K562 (cell line): ENCODE measurements around the gene SCYL3. TPM values are rescaled to one million over a fixed set of nuclear protein-coding genes. Genes with fewer than 3 reads are reported as not detected.

Experiments used
- ATAC-seq: fragments of 200-7000 bp; cut with Tn5 transposase; 3 replicates; pipeline ENCODE4 v1.9.1; 2020; ENCODE audit warnings: moderate library complexity
- BruUV-seq: library from RNA; stranded (reverse); fragments of 400-500 nt; replicated peaks from 2 replicates; lab custom pipeline; 2021; lab: Mats Ljungman, UMichigan
- CTCF ChIA-PET: fragments of 300-600 bp; formaldehyde crosslinking; extraction: SDS; loops from one replicate; lab custom pipeline; 2021; ENCODE audit warnings: low intra/inter-chr PET ratio; lab: Yijun Ruan, JAX
- POLR2A ChIA-PET: fragments of 300-600, 350-650 bp; sonication (Branson Sonifier 250); formaldehyde crosslinking; extraction: SDS; loops from one replicate; lab custom pipeline; 2021; ENCODE audit warnings: antibody characterized with exemption, inconsistent platforms; lab: Yijun Ruan, JAX
- DNase-seq, 4 experiments: peaks; one replicate each; pipeline versions ENCODE4 v3.0.0 to v3.0.0-alpha.2; 2011 to 2018; ENCODE audit warnings: low spot score in 3 of 4, mixed read lengths in 3 of 4; ENCODE audit errors: extremely low read depth in 1 of 4
- FAIRE-seq: peaks from 2 replicates; lab custom pipeline; 2011; peaks lifted over from hg19 to GRCh38; lab: Jason Lieb, UNC
- H2AFZ ChIP-seq: 2 replicates; pipeline ENCODE4 v1.6.0; 2011; ENCODE audit warnings: low read depth, low read length, control low read depth, inconsistent platforms
- H3K27ac ChIP-seq: fragments of 200-600 bp; 3 replicates; pipeline ENCODE4 v1.8.0; 2011; ENCODE audit warnings: low read depth, mild to moderate bottlenecking, control low read depth, inconsistent platforms, low read length, moderate library complexity, mixed read lengths; ENCODE audit errors: extremely low read depth
- H3K27me3 ChIP-seq, 2 experiments: fragments of 300-600 bp in 1 of 2; 2 replicates in 1 of 2; 3 replicates in 1 of 2; pipeline versions ENCODE4 v1.6.0 to v1.8.0; 2011; ENCODE audit warnings: inconsistent platforms in 2 of 2, low read length in 2 of 2, mild to moderate bottlenecking in 1 of 2, mixed read lengths in 1 of 2, moderate library complexity in 1 of 2; ENCODE audit not compliant: control insufficient read depth in 2 of 2, insufficient read depth in 2 of 2
- H3K36me3 ChIP-seq: fragments of 300-600 bp; 3 replicates; pipeline ENCODE4 v1.8.0; 2011; ENCODE audit warnings: mild to moderate bottlenecking, low read length, inconsistent platforms; ENCODE audit not compliant: control insufficient read depth, insufficient read depth
- H3K4me1 ChIP-seq, 2 experiments: fragments of 200-600 bp in 1 of 2; replicated peaks in 1 of 2; 2 replicates in 1 of 2; 3 replicates in 1 of 2; pipeline versions ENCODE4 v1.5.1 to v1.8.0; 2011; ENCODE audit warnings: inconsistent platforms in 2 of 2, low read length in 2 of 2, mild to moderate bottlenecking in 1 of 2, mixed read lengths in 1 of 2, moderate library complexity in 1 of 2; ENCODE audit not compliant: control insufficient read depth in 2 of 2, insufficient read depth in 2 of 2
- H3K4me2 ChIP-seq: 2 replicates; pipeline ENCODE4 v1.6.1; 2011; ENCODE audit warnings: low read length, control low read depth, inconsistent platforms, mixed read lengths; ENCODE audit not compliant: insufficient read depth
- H3K4me3 ChIP-seq: fragments of 200-600 bp; sonication (generic), shearing (Covaris generic); 2 replicates; pipeline ENCODE4 v1.5.1; 2016; ENCODE audit warnings: control low read depth, inconsistent platforms
- H3K79me2 ChIP-seq: fragments of 200-600 bp; 3 replicates; pipeline ENCODE4 v1.8.0; 2011; ENCODE audit warnings: low read length, inconsistent platforms; ENCODE audit not compliant: control insufficient read depth, insufficient read depth
- H3K9ac ChIP-seq, 2 experiments: 2 replicates each; pipeline versions ENCODE4 v1.6.0 to v1.6.1; 2011; ENCODE audit warnings: low read depth in 2 of 2, low read length in 2 of 2, control low read depth in 1 of 2, inconsistent platforms in 1 of 2, mild to moderate bottlenecking in 1 of 2, mixed read lengths in 1 of 2; ENCODE audit not compliant: insufficient read depth in 1 of 2
- H3K9me1 ChIP-seq: one replicate; pipeline ENCODE4 v1.6.0; 2011; ENCODE audit warnings: inconsistent platforms, mild to moderate bottlenecking, low read length, moderate library complexity; ENCODE audit not compliant: control insufficient read depth, insufficient read depth
- H3K9me3 ChIP-seq: replicated peaks from 2 replicates; pipeline ENCODE4 v1.5.1; 2011; ENCODE audit warnings: low read depth, low read length, inconsistent platforms; ENCODE audit not compliant: control insufficient read depth, insufficient read depth
- H4K20me1 ChIP-seq: replicated peaks from 2 replicates; pipeline ENCODE4 v1.6.1; 2011; ENCODE audit warnings: low read length, inconsistent platforms, mixed read lengths; ENCODE audit not compliant: control insufficient read depth, insufficient read depth
- IRF2 ChIP-seq: sonication (generic); formaldehyde crosslinking; IDR thresholded peaks from 2 replicates; pipeline ENCODE4 v1.8.1; 2022; ENCODE audit warnings: mild to moderate bottlenecking, missing genetic modification reagents
- NFIX ChIP-seq: fragments of 250-450 bp; sonication (Bioruptor Pico); IDR thresholded peaks from 2 replicates; pipeline ENCODE4 v1.4.0; 2020; ENCODE audit warnings: low read depth, mild to moderate bottlenecking, moderate library complexity
- NR2F6 ChIP-seq: fragments of 450-650 bp; formaldehyde crosslinking; IDR thresholded peaks from 2 replicates; pipeline ENCODE4 v1.4.0; 2020; ENCODE audit warnings: mild to moderate bottlenecking
- SLC30A9 ChIP-seq: fragments of 250-450 bp; sonication (Bioruptor Pico); IDR thresholded peaks from 2 replicates; pipeline ENCODE4 v1.8.0; 2022; ENCODE audit warnings: mild to moderate bottlenecking, moderate library complexity
- ZNF277 ChIP-seq: fragments of 250-450 bp; sonication (Bioruptor Pico); IDR thresholded peaks from 2 replicates; pipeline ENCODE4 v1.8.0; 2022; ENCODE audit warnings: inconsistent platforms, mild to moderate bottlenecking, moderate library complexity, borderline replicate concordance
- ZNF449 ChIP-seq: fragments of 250-450 bp; sonication (Bioruptor Pico); IDR thresholded peaks from 2 replicates; pipeline ENCODE4 v1.8.0; 2022; ENCODE audit warnings: moderate library complexity, mild to moderate bottlenecking, inconsistent platforms
- WGBS: fragments of 100-300 bp; shearing (Covaris generic); methylation state at CpG from one replicate; pipeline ENCODE4 v1.1.6; 2016; ENCODE audit warnings: low coverage, mixed read lengths; ENCODE audit not compliant: insufficient coverage; ENCODE audit errors: missing lambda C conversion rate; 5-methylcytosine and 5-hydroxymethylcytosine counted together
- in situ Hi-C: fragments of 300-500 bp; cut with MboI; formaldehyde crosslinking; loops from 4 replicates; pipeline ENCODE4 v1.15.0; 2018; ENCODE audit warnings: inconsistent platforms, mixed read lengths
- intact Hi-C: fragments of 100-400 bp; cut with micrococcal nuclease; formaldehyde crosslinking; loops from 2 replicates; pipeline ENCODE4 v1.14.2; 2022
- polyA plus RNA-seq, 8 experiments: library from polyadenylated mRNA; depleted of rRNA in 4 of 8; stranded (reverse) in 5 of 8; unstranded in 3 of 8; fragments of >200 nt; fragmentation: Nextera tagmentation in 2 of 8; fragmentation: Illumina TruSeq in 1 of 8; extraction: Ambion mirVana in 2 of 8; extraction: Trizol in 1 of 8; gene quantifications; 2 replicates each; pipeline versions ENCODE4 v1.2.1 to v1.2.3, GENCODE V29; 2011 to 2014; ENCODE audit warnings: inconsistent platforms in 1 of 8, missing spikeins in 1 of 8
- total RNA-seq, 7 experiments: library from RNA; depleted of rRNA in 6 of 7; stranded (reverse); fragments of >200 nt in 6 of 7; fragmentation: Illumina TruSeq in 2 of 7; extraction: Trizol in 2 of 7; gene quantifications; 2 replicates each; pipeline versions ENCODE4 v1.2.1 to v1.2.3, GENCODE V29; 2011 to 2021; ENCODE audit warnings: low replicate concordance in 1 of 7

The SCYL3 gene
- total and polyA plus RNA-seq, 9 of the 15 experiments (the other 6 are each of a cell fraction or from before 2014, with no cell fraction given): 3.6 to 11.4 (median 7.1) TPM

- POLR2A ChIA-PET: no interaction called here
- Histone ChIP-seq H3K9ac (no peak overlapping the region), H3K9me3 (no peaks in the 10 kb centered on the region), H3K36me3 (no peaks in the 10 kb centered on the region), H3K27ac (no peak overlapping the region), H3K27me3 (no peaks in the 10 kb centered on the region), H3K79me2 (no peaks in the 10 kb centered on the region), H2AFZ (no peak overlapping the region), H3K4me2 (no peak overlapping the region), H4K20me1 (no peaks in the 10 kb centered on the region), H3K4me1 (no peaks in the 10 kb centered on the region), H3K4me3 (no peak overlapping the region), H3K9me1 (no peaks in the 10 kb centered on the region)
- BruUV-seq: no TSS peak
- in situ Hi-C loops: no loop called here
- CTCF ChIA-PET: no interaction called here
- FAIRE-seq (no peak), ATAC-seq (no peak), DNase-seq (no peak)
- WGBS: 76% methylated on average over 4 of the region's 4 CpGs
- intact Hi-C loops: loop anchor here (10.0 kb wide), 1 partner anchor 366 kb away; no protein-coding TSS in a partner anchor
- TF ChIP-seq IRF2 (no peak), SLC30A9 (0 out of 2 replicates have a peak, but pooled peaks have one; percentile 54), ZNF277 (0 out of 2 replicates have a peak, but pooled peaks have one; percentile 9), NR2F6 (no peak), ZNF449 (0 out of 2 replicates have a peak, but pooled peaks have one; percentile 60), NFIX (CRISPR knock-in tag) (peak; percentile 63)
These were observed 27.4 kb upstream of the SCYL3 start for GRCh38 chr1:169921080-169921479.
